ENCODE results near the gene TMEM126B. TPM values are rescaled to one million over a fixed set of nuclear protein-coding genes. Genes with fewer than 3 reads are reported as not detected.

Gene TMEM126B
- total and polyA plus RNA-seq, 5 donors: 46.7 to 106 (median 57.4) TPM

GRCh38 chr11:85685125-85685819 lies 56.9 kb downstream of the TMEM126B start:
- intact Hi-C loops (cut with DNase I): no loop called here
- 51% methylated on average over 15 of the region's 15 CpGs for WGBS
- no peaks in the 10 kb centered on the region for H3K9me3 ChIP-seq (ENCODE audit: control insufficient read depth, low read length)
- DNase-seq (peak; percentile 24 to 65 (median 61)), ATAC-seq (peak in 1 of 2 donors; percentile 2)
- H3K4me1 ChIP-seq (ENCODE audit: control insufficient read depth, insufficient read depth, low read length): peaks cover 5% of the 10 kb centered on the region
- peak overlapping the region; percentile 65 for H3K27ac ChIP-seq (ENCODE audit: low read length)
- no peaks in the 10 kb centered on the region for H3K27me3 ChIP-seq (ENCODE audit: control insufficient read depth, insufficient read depth)
- peak overlapping the region; percentile 53 for H3K4me3 ChIP-seq (ENCODE audit: low read length)

GRCh38 chr11:85685820-85686459 lies 57.5 kb downstream of the TMEM126B start, which contains the start of gene CCDC89:
Gene CCDC89, minus strand, starts transcription at chr11:85686195. Its CDS starts 65 bp downstream, at chr11:85686130.
- Histone ChIP-seq H3K4me3 (ENCODE audit: low read length) (peak within 1 kb of the TSS; percentile 53), H3K9me3 (ENCODE audit: control insufficient read depth, low read length) (no peaks in the 10 kb centered on the region), H3K4me1 (ENCODE audit: control insufficient read depth, insufficient read depth, low read length) (peaks cover 5% of the 10 kb centered on the region), H3K27ac (ENCODE audit: low read length) (peak within 1 kb of the TSS; percentile 65), H3K27me3 (ENCODE audit: control insufficient read depth, insufficient read depth) (no peaks in the 10 kb centered on the region)
- 29% methylated on average over 13 of the region's 13 CpGs for WGBS
- DNase-seq (peak; percentile 72 to 88 (median 87)), ATAC-seq (peak; percentile 96 to 98)
- intact Hi-C loops (cut with DNase I): no loop called here

Other genes with a start within 250 kb of the TMEM126B start
- gene DLG2, start 1.2 kb upstream of the TMEM126B start, total RNA-seq: 10 to 100 TPM in 1 of 4 donors, 1 to 10 TPM in 3; 8.0 to 10.5 (median 9.6) TPM
- 2.3 TPM for gene DLG2, start 1.2 kb upstream of the TMEM126B start, polyA plus RNA-seq
- 10 to 100 TPM; 48.4 to 65.6 (median 58.1) TPM for gene TMEM126A, start 19.4 kb downstream of the TMEM126B start, total RNA-seq
- gene TMEM126A, start 19.4 kb downstream of the TMEM126B start, polyA plus RNA-seq: 140 TPM
- gene CREBZF, start 36.5 kb downstream of the TMEM126B start, total RNA-seq: 10 to 100 TPM; 16.1 to 19.9 (median 18.2) TPM
- gene CREBZF, start 36.5 kb downstream of the TMEM126B start, polyA plus RNA-seq: 17.0 TPM
- 1 to 10 TPM in 1 of 4 donors, under 1 TPM in 3; 0.42 to 1.0 (median 0.75) TPM for gene CCDC89, start 57.6 kb downstream of the TMEM126B start, total RNA-seq
- 0.52 TPM for gene CCDC89, start 57.6 kb downstream of the TMEM126B start, polyA plus RNA-seq
- 1 to 10 TPM; 4.3 to 7.3 (median 6.3) TPM for gene SYTL2, start 182.5 kb downstream of the TMEM126B start, total RNA-seq
- gene SYTL2, start 182.5 kb downstream of the TMEM126B start, polyA plus RNA-seq: 5.1 TPM
- not detected for gene CCDC83, start 226.8 kb downstream of the TMEM126B start, total RNA-seq
- gene CCDC83, start 226.8 kb downstream of the TMEM126B start, polyA plus RNA-seq: not detected

All from right cardiac atrium (tissue), 5 donors.